Measurements from ENCODE around the gene DPYD.

DPYD gene

GRCh38 chr1:97781762-97782337 lies 139.0 kb downstream of the DPYD start:
- DNase-seq, result no peak

DNA sequence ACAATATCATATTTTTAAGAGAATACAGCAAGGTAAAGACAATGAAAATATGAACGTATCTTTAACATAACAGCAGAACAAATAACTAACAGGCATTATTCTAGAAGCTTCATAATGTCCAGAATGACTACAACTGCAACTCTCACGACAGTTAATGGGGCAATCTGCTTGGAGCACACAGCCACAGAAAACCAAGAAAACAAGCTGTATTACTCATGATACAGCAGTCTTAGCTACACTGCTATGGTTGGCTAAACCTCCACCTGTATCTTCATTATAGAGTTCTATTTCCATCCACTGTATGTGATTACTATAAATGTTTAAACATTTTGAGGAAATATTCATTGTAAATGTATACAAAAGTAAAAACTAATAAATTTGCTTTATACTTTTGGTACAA lies 139.9 kb downstream of the DPYD start:
- no peak for DNase-seq

GRCh38 chr1:97778718-97779117 lies 142.1 kb downstream of the DPYD start:
- DNase-seq, result no peak

GRCh38 chr1:97770376-97770775 lies 150.5 kb downstream of the DPYD start:
- no peak for DNase-seq

- no peak for DNase-seq
These were observed 153.5 kb downstream of the DPYD start for GRCh38 chr1:97767381-97767780.

- no peak for DNase-seq
These were observed 155.8 kb downstream of the DPYD start for GRCh38 chr1:97764991-97765390.

DNA sequence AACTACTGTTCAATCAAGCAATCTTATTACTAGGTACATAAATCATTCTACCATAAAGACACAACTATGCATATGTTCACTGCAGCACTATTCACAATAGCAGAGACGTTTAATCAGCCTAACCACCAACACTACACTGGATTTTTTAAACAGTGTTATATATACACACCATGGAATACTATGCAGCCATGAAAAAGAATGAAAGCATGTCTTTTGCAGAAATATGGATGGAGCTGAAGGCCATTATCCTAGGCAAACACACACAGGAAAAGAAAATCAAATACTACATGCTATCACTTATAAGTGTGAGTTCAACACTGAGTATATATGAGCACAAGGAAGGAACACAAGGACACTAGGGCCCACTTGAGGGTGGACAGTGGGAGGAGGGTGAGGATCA lies 159.2 kb downstream of the DPYD start:
- no peak for DNase-seq

GRCh38 chr1:97759078-97759477 lies 161.8 kb downstream of the DPYD start:
- no peak for DNase-seq

- no peak for DNase-seq
These were observed 162.2 kb downstream of the DPYD start for GRCh38 chr1:97758541-97759057.

- no peak for DNase-seq
These were observed 174.9 kb downstream of the DPYD start for GRCh38 chr1:97745912-97746311.

DNA sequence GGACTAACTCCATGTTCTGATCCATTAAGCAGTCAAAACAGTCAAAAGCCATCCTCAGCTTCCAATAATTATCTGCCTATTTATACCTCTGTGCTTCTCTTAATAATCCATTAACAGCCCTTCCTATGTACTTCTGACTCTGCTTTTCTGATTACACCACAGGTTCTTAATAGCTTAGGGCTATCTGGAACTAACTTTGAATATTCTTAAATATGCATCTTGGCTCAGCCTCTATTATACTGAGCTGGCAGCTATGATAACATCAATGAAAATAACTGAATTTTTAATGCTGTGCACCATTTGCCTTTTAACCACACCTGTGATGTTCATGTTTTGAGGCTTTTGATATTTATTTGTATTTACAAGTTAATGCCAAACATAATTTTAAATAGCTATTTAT lies 175.9 kb downstream of the DPYD start:
- no peak for DNase-seq

DNA sequence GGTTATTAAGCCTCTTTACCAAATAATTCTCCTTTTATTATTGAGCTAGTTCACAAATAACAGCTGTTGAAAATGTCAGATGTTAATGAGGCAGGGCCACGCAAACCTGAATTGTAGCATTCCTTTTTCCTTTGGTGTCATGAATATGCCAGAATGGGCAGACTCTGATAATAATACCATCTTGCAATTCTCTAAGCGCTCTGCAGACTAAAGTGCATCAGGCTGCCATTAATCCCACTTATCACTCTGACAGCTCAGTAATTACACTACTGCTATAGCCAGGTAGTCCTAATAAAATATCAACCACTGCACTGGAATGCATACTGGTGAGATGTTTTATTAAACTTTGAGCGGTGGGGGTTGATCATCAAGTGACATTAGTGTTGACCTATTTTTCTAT lies 177.7 kb downstream of the DPYD start:
- DNase-seq, result no peak

GRCh38 chr1:97740891-97741290 lies 179.9 kb downstream of the DPYD start:
- no peak for DNase-seq

DNA sequence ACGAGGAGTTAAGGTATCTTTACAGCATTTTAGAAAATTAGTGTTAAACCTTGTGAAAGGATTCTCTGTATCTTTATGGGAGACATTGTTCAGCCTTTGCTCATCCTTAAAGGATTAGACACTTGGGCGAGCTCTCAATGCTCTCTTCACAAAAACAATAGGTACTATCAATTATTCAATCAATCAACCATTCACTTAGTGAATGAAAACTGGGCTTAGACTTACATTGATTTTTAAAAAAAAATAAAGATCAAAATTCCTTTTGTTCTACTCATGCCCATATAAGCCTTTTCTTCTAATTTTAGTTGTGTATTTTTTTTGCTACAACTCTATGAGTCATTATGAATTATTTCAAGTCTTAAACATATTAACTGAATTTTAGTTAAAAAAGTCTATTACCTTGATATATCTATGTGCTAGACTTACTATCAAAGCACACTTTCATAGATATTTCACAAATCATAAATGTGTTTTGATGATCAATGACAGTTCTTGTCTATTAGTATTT lies 181.2 kb downstream of the DPYD start:
- no peak for DNase-seq

- no peak for DNase-seq
These were observed 182.6 kb downstream of the DPYD start for GRCh38 chr1:97738270-97738669.

DNA sequence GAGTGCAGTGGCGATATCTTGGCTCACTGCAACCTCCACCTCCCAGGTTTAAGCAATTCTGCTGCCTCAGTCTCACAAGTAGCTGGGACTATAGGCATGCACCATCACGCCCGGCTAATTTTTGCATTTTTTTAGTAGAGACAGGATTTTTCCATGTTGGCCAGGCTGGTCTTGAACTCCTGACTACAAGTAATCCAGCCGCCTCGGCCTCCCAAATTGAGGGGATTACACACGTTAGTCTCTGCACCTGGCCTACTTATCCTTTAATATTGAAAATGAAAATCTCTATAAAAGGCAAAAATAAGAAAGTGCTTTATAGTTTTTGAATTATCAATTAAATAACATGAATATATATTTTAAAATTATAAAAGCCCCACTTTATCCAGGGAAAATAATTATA lies 190.6 kb downstream of the DPYD start:
- DNase-seq, result no peak

DNA sequence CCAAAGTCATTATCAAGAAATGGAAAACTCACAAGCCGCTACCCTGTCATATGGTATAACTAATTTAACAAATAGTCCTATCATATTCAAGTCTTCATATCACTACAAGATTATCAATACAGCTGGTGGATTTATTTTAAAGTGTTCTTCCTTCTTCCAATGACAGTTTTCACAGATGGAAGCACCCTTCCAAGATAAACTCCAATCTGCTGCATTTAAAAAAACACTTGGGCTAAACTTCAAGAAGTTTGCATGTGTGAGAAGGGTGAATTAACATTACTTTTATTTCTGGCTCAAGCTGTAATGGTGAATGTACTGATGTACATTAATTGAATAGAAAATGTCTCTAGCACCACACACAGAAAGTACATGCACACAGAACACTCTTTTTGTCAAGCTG lies 192.4 kb downstream of the DPYD start:
- no peak for DNase-seq

- DNase-seq, result no peak
These were observed 193.8 kb downstream of the DPYD start for GRCh38 chr1:97727029-97727428.

DNA sequence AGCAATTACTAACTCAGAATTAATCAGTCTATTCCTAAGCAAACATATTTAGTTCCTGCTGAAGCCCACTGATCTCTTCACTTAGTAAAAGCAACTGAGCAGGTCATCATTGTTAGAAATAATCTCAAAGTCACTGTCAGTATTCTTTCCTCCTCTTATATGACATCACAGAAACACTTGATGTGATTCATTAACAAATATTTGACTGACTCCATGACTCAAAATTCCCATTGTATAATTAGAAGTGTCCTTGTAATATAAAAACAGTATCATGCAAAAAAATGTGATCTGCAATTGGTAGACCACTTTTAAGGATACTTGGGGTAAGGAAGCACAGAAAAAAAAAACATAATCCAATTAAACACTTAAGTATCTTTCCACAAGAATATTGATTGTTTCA lies 194.4 kb downstream of the DPYD start:
- DNase-seq, result no peak

DNA sequence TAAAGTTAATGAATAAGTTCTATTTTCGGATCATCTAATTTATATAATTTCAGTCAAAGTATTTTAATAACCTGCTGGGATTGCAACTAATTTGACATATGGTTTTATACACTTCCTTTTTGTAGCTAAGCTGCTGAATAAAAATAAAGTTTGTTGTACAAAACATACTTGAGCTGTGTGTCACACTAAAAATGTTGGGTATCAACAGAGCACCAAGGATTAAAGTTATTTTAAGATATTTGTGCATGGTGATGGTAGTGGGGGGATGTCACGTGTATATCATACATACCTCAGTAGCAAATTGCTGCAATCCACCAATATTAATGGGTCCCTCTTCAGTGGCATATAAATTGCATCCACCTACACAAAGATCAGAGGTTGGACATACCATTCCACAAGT lies 199.6 kb downstream of the DPYD start:
- no peak for DNase-seq

GRCh38 chr1:97712980-97713379 lies 207.9 kb downstream of the DPYD start:
- no peak for DNase-seq

GRCh38 chr1:97711858-97712257 lies 209.0 kb downstream of the DPYD start:
- DNase-seq, result no peak

GRCh38 chr1:97693601-97694000 lies 227.2 kb downstream of the DPYD start:
- no peak for DNase-seq

DNA sequence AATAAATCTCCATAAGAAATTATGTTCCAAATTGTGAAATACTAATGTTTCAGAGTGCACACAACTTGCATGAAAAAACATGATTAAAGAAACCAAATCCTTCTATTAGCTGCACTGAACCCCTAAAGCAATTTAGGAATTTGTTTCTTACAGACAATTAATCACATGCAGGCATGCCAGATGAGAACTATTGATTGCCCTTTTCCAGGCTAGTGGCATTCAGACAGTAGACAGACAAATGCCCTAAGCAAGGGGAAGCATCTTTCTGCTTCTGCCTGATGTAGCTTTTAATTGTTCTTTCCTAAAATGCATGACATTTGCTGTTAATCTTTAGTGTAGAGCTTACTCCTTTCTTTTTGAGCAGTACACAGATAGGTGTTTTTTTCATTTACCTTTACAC lies 229.5 kb downstream of the DPYD start:
- DNase-seq, result no peak

GRCh38 chr1:97685360-97685759 lies 235.5 kb downstream of the DPYD start:
- DNase-seq, result no peak

Measured in NCI-H2081 treated with DMSO at 0.1 percent for 48 hours (cell line).